HG03521 (cell line): Measurements from ENCODE around the gene PTBP2.
A peak's percentile ranks its signal among the peaks of the same experiment; 100 is the strongest.

Source experiments
- ATAC-seq: cut with Tn5 transposase; IDR thresholded peaks from one replicate; pipeline ENCODE4 v1.9.1; 2021; ENCODE audit warnings: mild to moderate bottlenecking, moderate library complexity; ENCODE audit not compliant: unreplicated experiment

Gene PTBP2

GRCh38 chr1:96820107-96820506 lies 98.5 kb downstream of the PTBP2 start:
- no peak for ATAC-seq

DNA sequence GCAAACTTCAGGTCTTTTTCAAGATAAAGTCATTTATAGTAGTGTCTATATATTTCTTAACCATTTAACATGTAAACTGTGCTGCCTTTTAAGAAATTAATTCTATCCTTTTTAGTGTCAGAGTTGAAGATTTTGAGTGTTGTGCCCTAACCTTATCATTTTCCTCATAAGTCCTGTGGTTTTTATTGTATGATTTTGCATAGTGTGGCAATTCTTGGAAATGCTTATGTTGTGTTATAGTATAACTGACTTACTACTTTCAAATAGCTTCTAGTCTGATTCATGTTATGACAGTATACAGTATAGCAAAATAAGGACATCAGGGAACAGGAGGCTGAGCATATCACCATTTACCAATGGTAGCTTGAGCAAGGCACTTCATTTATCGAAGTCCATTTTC lies 99.1 kb downstream of the PTBP2 start:
- ATAC-seq, result no peak

DNA sequence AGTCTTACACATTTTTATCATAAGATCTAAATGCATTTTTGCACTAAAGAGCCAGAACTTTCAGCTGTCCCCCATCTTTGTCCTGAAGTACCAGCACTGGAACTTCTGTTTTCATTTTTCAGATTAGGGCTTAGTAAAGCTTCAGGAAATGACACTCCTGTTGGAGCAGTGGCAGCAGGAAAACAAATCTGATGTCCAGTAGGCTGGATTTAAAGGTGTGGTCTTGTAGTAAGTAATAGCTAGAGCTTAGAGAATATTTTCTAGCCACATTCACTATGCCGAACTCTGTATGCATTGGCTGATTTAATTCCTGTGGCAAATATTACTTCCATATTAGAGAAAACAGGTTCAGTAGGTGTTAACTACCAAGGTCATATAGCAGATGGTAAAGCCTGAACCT lies 103.6 kb downstream of the PTBP2 start:
- no peak for ATAC-seq

DNA sequence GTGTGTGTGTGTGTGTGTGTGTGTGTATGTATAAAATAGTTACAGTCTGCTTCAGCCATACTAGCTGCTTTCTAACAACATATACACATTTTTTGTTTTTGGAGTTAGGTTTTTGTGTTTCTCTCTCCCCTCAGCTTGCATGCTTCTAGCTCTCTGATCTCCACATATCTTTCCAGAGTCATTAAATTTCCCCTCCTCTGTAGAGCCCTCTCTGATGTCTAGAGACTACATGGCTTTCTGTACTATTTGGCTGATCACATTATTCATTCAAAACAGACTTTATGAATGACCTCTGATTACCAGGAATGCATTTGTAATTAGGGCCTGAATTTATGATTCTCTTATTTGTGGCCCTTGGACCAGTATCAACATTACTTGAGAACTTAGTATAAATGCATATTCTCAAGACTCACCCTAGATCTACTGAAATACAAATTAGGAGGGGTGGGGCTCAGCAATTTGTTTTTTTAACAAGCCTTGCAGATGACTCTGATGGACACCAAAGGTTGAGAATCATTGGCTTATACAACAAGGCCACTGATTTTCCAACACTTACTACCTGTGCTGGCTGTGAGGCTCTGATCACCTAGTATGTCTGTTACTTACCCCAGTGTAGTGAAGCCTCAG lies 104.5 kb downstream of the PTBP2 start:
- no peak for ATAC-seq

GRCh38 chr1:96833376-96833775 lies 111.8 kb downstream of the PTBP2 start:
- ATAC-seq, result no peak

- no peak for ATAC-seq
Observed at GRCh38 chr1:96834986-96835385, 113.4 kb downstream of the PTBP2 start.

GRCh38 chr1:96837057-96837780 lies 115.6 kb downstream of the PTBP2 start:
- no peak for ATAC-seq

GRCh38 chr1:96837781-96838216 lies 116.2 kb downstream of the PTBP2 start:
- ATAC-seq, result no peak

DNA sequence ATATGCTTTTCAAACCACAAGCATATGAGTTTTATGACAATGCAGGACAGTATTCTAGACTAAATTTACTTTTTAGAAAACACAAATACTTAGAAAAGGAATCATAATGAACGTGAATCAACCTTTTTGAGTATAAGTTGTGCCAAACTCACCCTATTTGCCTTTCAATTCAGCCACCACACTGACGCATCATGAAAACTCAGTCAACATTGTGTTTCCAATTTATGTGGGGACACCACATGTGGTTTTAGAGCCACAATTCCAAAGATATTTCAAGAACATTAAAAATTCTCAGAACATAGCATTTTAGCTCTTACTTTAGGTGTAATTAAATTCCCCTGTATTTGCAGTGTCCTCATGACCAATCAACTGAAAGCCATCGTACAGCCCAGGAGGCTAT lies 118.8 kb downstream of the PTBP2 start:
- ATAC-seq, result no peak

DNA sequence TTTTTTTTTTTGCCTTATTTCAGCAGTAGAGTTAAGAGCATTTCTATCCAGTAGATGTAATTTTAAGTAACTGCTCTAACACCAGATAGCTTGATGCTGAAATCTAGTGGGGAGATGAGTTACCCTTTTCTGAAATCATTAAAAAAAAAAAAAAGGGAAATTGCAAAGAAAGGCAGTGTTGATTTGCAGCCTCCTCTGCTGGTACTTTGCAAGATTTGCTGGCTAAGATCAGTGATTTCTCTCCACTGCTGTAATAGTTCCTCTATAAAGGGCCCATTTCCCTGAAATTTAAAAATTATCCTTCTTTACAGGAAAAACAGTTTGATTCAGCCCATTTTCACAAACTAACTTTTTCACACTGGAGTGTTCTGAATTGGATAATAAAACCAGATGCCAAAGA lies 120.6 kb downstream of the PTBP2 start:
- no peak for ATAC-seq

- ATAC-seq, result no peak
Observed at GRCh38 chr1:96843196-96843595, 121.6 kb downstream of the PTBP2 start.

GRCh38 chr1:96843601-96844000 lies 122.0 kb downstream of the PTBP2 start:
- no peak for ATAC-seq

GRCh38 chr1:96845464-96845863 lies 123.9 kb downstream of the PTBP2 start:
- ATAC-seq, result peak; percentile 73

GRCh38 chr1:96861836-96862235 lies 140.3 kb downstream of the PTBP2 start:
- ATAC-seq, result no peak

DNA sequence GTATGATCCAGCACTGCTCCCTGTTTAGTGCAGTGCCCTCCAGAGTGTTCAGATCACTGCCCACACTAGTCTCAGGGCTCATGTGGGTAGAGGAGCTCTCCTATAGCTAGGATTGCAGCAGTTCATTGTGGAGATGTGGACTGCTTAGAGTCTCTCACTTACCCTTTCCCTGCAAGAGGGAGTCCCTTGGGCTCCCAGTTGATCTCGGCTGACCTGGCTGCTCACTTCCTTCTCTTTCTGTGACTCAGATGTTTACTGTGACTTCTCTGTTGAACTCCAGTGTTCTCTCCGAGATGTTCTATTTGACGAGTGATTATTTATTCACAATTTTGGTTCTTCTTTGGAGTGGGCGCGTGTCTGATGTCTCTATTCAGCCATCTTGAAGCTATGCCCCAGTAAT lies 141.9 kb downstream of the PTBP2 start:
- no peak for ATAC-seq
